Caco-2 (cell line): ENCODE results near the gene MT3. TPM values are rescaled to one million over a fixed set of nuclear protein-coding genes. Genes with fewer than 3 reads are reported as not detected.

Source experiments
- BruUV-seq: library from RNA; stranded (reverse); fragments of 400-500 nt; replicated peaks from 2 replicates; lab custom pipeline; 2021; lab: Mats Ljungman, UMichigan
- CTCF ChIA-PET: fragments of 300-600 bp; sonication (Branson Sonifier 250); formaldehyde crosslinking; loops from one replicate; lab custom pipeline; 2022; ENCODE audit warnings: antibody characterized with exemption; lab: Charles Lee
- POLR2A ChIA-PET: fragments of 300-600 bp; sonication (Branson Sonifier 250); formaldehyde crosslinking; loops from one replicate; lab custom pipeline; 2022; ENCODE audit warnings: antibody characterized with exemption; lab: Charles Lee
- DNase-seq, 2 experiments: peaks; one replicate each; pipeline versions ENCODE4 v3.0.0 to v3.0.0-alpha.2; 2020 to 2022
- H3K27me3 ChIP-seq: replicated peaks from 2 replicates; pipeline ENCODE4 v1.6.0; 2011; ENCODE audit warnings: low read length; ENCODE audit not compliant: control insufficient read depth, insufficient read depth
- H3K36me3 ChIP-seq: 2 replicates; pipeline ENCODE4 v1.5.1; 2011; ENCODE audit warnings: low read length; ENCODE audit not compliant: control insufficient read depth, insufficient read depth
- H3K4me1 ChIP-seq: fragments of 250-450 bp; sonication (Bioruptor Pico); 2 replicates; pipeline ENCODE4 v1.5.1; 2020; ENCODE audit warnings: mild to moderate bottlenecking
- H3K4me3 ChIP-seq: 2 replicates; pipeline ENCODE4 v1.5.1; 2011; ENCODE audit warnings: low read depth, mild to moderate bottlenecking, control low read depth, low read length
- H3K9me3 ChIP-seq: fragments of 250-450 bp; sonication (Bioruptor Pico); 2 replicates; pipeline ENCODE4 v1.5.1; 2020; ENCODE audit warnings: mild to moderate bottlenecking, moderate library complexity
- H3K27ac Mint-ChIP-seq: one replicate; pipeline ENCODE4 v1.8.0; 2022; ENCODE audit warnings: mixed read lengths; ENCODE audit not compliant: unreplicated experiment
- H3K27me3 Mint-ChIP-seq: one replicate; pipeline ENCODE4 v1.8.0; 2022; ENCODE audit warnings: mixed read lengths; ENCODE audit not compliant: insufficient read depth, unreplicated experiment
- H3K36me3 Mint-ChIP-seq: one replicate; pipeline ENCODE4 v1.8.0; 2022; ENCODE audit warnings: mild to moderate bottlenecking, mixed read lengths; ENCODE audit not compliant: insufficient read depth, unreplicated experiment
- H3K4me1 Mint-ChIP-seq: one replicate; pipeline ENCODE4 v1.8.0; 2022; ENCODE audit warnings: low read depth, mixed read lengths; ENCODE audit not compliant: unreplicated experiment
- H3K4me3 Mint-ChIP-seq: one replicate; pipeline ENCODE4 v1.8.0; 2022; ENCODE audit warnings: mild to moderate bottlenecking, moderate library complexity, mixed read lengths; ENCODE audit not compliant: unreplicated experiment
- H3K9me3 Mint-ChIP-seq: one replicate; pipeline ENCODE4 v1.8.0; 2022; ENCODE audit warnings: mixed read lengths; ENCODE audit not compliant: unreplicated experiment
- CTCF ChIP-seq, 2 experiments: fragments of 200-600 bp in 1 of 2; IDR thresholded peaks; 1 replicate in 1 of 2; 2 replicates in 1 of 2; pipeline versions ENCODE4 v1.5.1 to v1.8.0; 2011 to 2022; ENCODE audit warnings: antibody characterized with exemption in 1 of 2, control low read depth in 1 of 2, inconsistent platforms in 1 of 2, low read depth in 1 of 2, low read length in 1 of 2, mild to moderate bottlenecking in 1 of 2, moderate library complexity in 1 of 2; ENCODE audit not compliant: insufficient read depth in 1 of 2, severe bottlenecking in 1 of 2, unreplicated experiment in 1 of 2
- intact Hi-C: fragments of 100-400 bp; cut with micrococcal nuclease; formaldehyde crosslinking; loops from one replicate; pipeline ENCODE4 v1.10.0; 2022; ENCODE audit not compliant: unreplicated experiment
- total RNA-seq: library from RNA; stranded (reverse); gene quantifications from 2 replicates; pipeline ENCODE4 v1.2.3, GENCODE V29; 2022

The MT3 gene
- total RNA-seq, 1 experiment from 2014 or later = not detected

GRCh38 chr16:56613706-56614105, 24.4 kb downstream of the MT3 start:
- ChIA-PET CTCF (no interaction called here), POLR2A (no interaction called here)
- Histone ChIP-seq H3K27me3 (no peaks in the 10 kb centered on the region; the same call in none of the 2 replicates), H3K4me3 (no peak overlapping the region), H3K36me3 (no peaks in the 10 kb centered on the region), H3K4me1 (0 out of 2 replicates have a peak, but pooled peaks cover 5% of the 10 kb centered on the region), H3K9me3 (no peaks in the 10 kb centered on the region)
- Mint-ChIP-seq H3K27ac (peak overlapping the region; percentile 10), H3K36me3 (no peaks in the 10 kb centered on the region), H3K4me3 (no peak overlapping the region), H3K27me3 (peaks cover 8% of the 10 kb centered on the region), H3K4me1 (peaks cover 17% of the 10 kb centered on the region), H3K9me3 (no peaks in the 10 kb centered on the region)
- intact Hi-C loops = no loop called here
- no peak for TF ChIP-seq CTCF (IDR thresholded peaks at IDR 0.05; ENCODE audit: insufficient read depth in 1 of 2, low read depth in 1 of 2, low read length in 1 of 2, severe bottlenecking in 1 of 2, unreplicated experiment in 1 of 2)
- no peak for DNase-seq
- BruUV-seq = no TSS peak

- peak overlapping the region; percentile 10 for H3K27ac Mint-ChIP-seq
- Histone ChIP-seq H3K4me1 (no peaks in the 10 kb centered on the region), H3K9me3 (no peaks in the 10 kb centered on the region), H3K27me3 (no peaks in the 10 kb centered on the region; the same call in 1 of the 2 replicates), H3K4me3 (no peak overlapping the region), H3K36me3 (no peaks in the 10 kb centered on the region)
- intact Hi-C loops = no loop called here
- peaks cover 9% of the 10 kb centered on the region for H3K4me1 Mint-ChIP-seq
- TF ChIP-seq CTCF (IDR thresholded peaks at IDR 0.05; ENCODE audit: insufficient read depth in 1 of 2, low read depth in 1 of 2, low read length in 1 of 2, severe bottlenecking in 1 of 2, unreplicated experiment in 1 of 2) = no peak
- no peak for DNase-seq
- no peaks in the 10 kb centered on the region for H3K9me3 Mint-ChIP-seq
- CTCF ChIA-PET = no interaction called here
- no peak overlapping the region for H3K4me3 Mint-ChIP-seq
- BruUV-seq = no TSS peak
- peaks cover 12% of the 10 kb centered on the region for H3K27me3 Mint-ChIP-seq
- POLR2A ChIA-PET = no interaction called here
- H3K36me3 Mint-ChIP-seq = no peaks in the 10 kb centered on the region
These were observed 25.2 kb downstream of the MT3 start for GRCh38 chr16:56614549-56614991.

- no peaks in the 10 kb centered on the region for H3K4me1 ChIP-seq
- no peaks in the 10 kb centered on the region for H3K36me3 ChIP-seq
- no peak for TF ChIP-seq CTCF (IDR thresholded peaks at IDR 0.05; ENCODE audit: insufficient read depth in 1 of 2, low read depth in 1 of 2, low read length in 1 of 2, severe bottlenecking in 1 of 2, unreplicated experiment in 1 of 2)
- Mint-ChIP-seq H3K4me3 (no peak overlapping the region), H3K9me3 (no peaks in the 10 kb centered on the region), H3K27me3 (peaks cover 11% of the 10 kb centered on the region), H3K27ac (no peak overlapping the region), H3K36me3 (no peaks in the 10 kb centered on the region), H3K4me1 (peaks cover 7% of the 10 kb centered on the region)
- H3K9me3 ChIP-seq = no peaks in the 10 kb centered on the region
- BruUV-seq = no TSS peak
- ChIA-PET POLR2A (no interaction called here), CTCF (no interaction called here)
- H3K27me3 ChIP-seq = no peaks in the 10 kb centered on the region; the same call in 1 of the 2 replicates
- no peak overlapping the region for H3K4me3 ChIP-seq
- intact Hi-C loops = no loop called here
- DNase-seq = no peak
These were observed 26.0 kb downstream of the MT3 start for GRCh38 chr16:56615353-56615752.
